Memory B cell (primary cell): ENCODE data around the gene LRP11.

Source experiments
- ATAC-seq: fragments of 150-1000 bp; cut with Tn5 transposase; 2 replicates; pipeline ENCODE4 v1.10.0; 2021; ENCODE audit warnings: low read depth, mild to moderate bottlenecking, moderate library complexity
- DNase-seq, 2 donors: peaks; one replicate each; pipeline ENCODE4 v3.0.0; 2022; ENCODE audit warnings: low spot score in 2 of 2
- H3K27ac Mint-ChIP-seq: one replicate; pipeline ENCODE4 v1.8.0; 2022; ENCODE audit warnings: mild to moderate bottlenecking, moderate library complexity, mixed read lengths
- H3K27me3 Mint-ChIP-seq: one replicate; pipeline ENCODE4 v1.8.0; 2022; ENCODE audit warnings: mixed read lengths
- H3K36me3 Mint-ChIP-seq: one replicate; pipeline ENCODE4 v1.8.0; 2022; ENCODE audit warnings: mild to moderate bottlenecking, mixed read lengths
- H3K4me1 Mint-ChIP-seq: one replicate; pipeline ENCODE4 v1.8.0; 2022; ENCODE audit warnings: mixed read lengths
- H3K4me3 Mint-ChIP-seq: one replicate; pipeline ENCODE4 v1.8.0; 2022; ENCODE audit warnings: mild to moderate bottlenecking, moderate library complexity, mixed read lengths
- H3K9me3 Mint-ChIP-seq: one replicate; pipeline ENCODE4 v1.8.0; 2022; ENCODE audit warnings: mixed read lengths

LRP11 gene

GRCh38 chr6:149840345-149841075, 23.6 kb downstream of the LRP11 start:
- Mint-ChIP-seq H3K36me3 (no peaks in the 10 kb centered on the region), H3K9me3 (no peaks in the 10 kb centered on the region), H3K27me3 (peaks cover 6% of the 10 kb centered on the region), H3K4me3 (no peak overlapping the region), H3K4me1 (no peaks in the 10 kb centered on the region), H3K27ac (no peak overlapping the region)
- DNase-seq, result peak; percentile 34
- ATAC-seq, result peak; percentile 78

GRCh38 chr6:149834513-149835481, 29.4 kb downstream of the LRP11 start:
- Mint-ChIP-seq H3K36me3 (peaks cover 2% of the 10 kb centered on the region), H3K27ac (no peak overlapping the region)
- peak; percentile 55 for ATAC-seq

GRCh38 chr6:149833651-149834050, 30.5 kb downstream of the LRP11 start:
- Mint-ChIP-seq H3K36me3 (peaks cover 2% of the 10 kb centered on the region), H3K9me3 (no peaks in the 10 kb centered on the region), H3K27ac (no peak overlapping the region), H3K27me3 (peaks cover 5% of the 10 kb centered on the region), H3K4me3 (no peak overlapping the region), H3K4me1 (peaks cover 2% of the 10 kb centered on the region)
- no peak for DNase-seq
- ATAC-seq, result no peak

More at GRCh38 chr6:149834513-149835481, 29.4 kb downstream of the LRP11 start:
- peak; percentile 71 to 81 for DNase-seq
- peaks cover 2% of the 10 kb centered on the region for H3K4me1 Mint-ChIP-seq
- H3K4me3 Mint-ChIP-seq, result no peak overlapping the region
- H3K27me3 Mint-ChIP-seq, result peaks cover 5% of the 10 kb centered on the region
- H3K9me3 Mint-ChIP-seq, result no peaks in the 10 kb centered on the region

GRCh38 chr6:149831308-149831820, 32.8 kb downstream of the LRP11 start:
- no peaks in the 10 kb centered on the region for H3K9me3 Mint-ChIP-seq
- peaks cover 2% of the 10 kb centered on the region for H3K36me3 Mint-ChIP-seq
- peaks cover 2% of the 10 kb centered on the region for H3K27me3 Mint-ChIP-seq
- H3K27ac Mint-ChIP-seq, result no peak overlapping the region
- H3K4me1 Mint-ChIP-seq, result peaks cover 2% of the 10 kb centered on the region
- no peak overlapping the region for H3K4me3 Mint-ChIP-seq
- no peak for DNase-seq
- no peak for ATAC-seq

- H3K27me3 Mint-ChIP-seq, result peaks cover 2% of the 10 kb centered on the region
- DNase-seq, result no peak
- no peaks in the 10 kb centered on the region for H3K9me3 Mint-ChIP-seq
- H3K4me3 Mint-ChIP-seq, result no peak overlapping the region
- no peak for ATAC-seq
- peaks cover 2% of the 10 kb centered on the region for H3K4me1 Mint-ChIP-seq
- no peak overlapping the region for H3K27ac Mint-ChIP-seq
- H3K36me3 Mint-ChIP-seq, result peaks cover 2% of the 10 kb centered on the region
These were observed 33.3 kb downstream of the LRP11 start for GRCh38 chr6:149830731-149831307.

GRCh38 chr6:149825292-149825691, 38.9 kb downstream of the LRP11 start:
- peaks cover 5% of the 10 kb centered on the region for H3K27me3 Mint-ChIP-seq
- H3K4me3 Mint-ChIP-seq, result no peak overlapping the region
- H3K9me3 Mint-ChIP-seq, result no peaks in the 10 kb centered on the region
- DNase-seq (no peak), ATAC-seq (no peak)
- peaks cover 3% of the 10 kb centered on the region for H3K36me3 Mint-ChIP-seq
- no peak overlapping the region for H3K27ac Mint-ChIP-seq
- H3K4me1 Mint-ChIP-seq, result no peaks in the 10 kb centered on the region

GRCh38 chr6:149823013-149823412, 41.1 kb downstream of the LRP11 start:
- Mint-ChIP-seq H3K36me3 (peaks cover 3% of the 10 kb centered on the region), H3K4me1 (no peaks in the 10 kb centered on the region), H3K9me3 (no peaks in the 10 kb centered on the region), H3K27me3 (peaks cover 5% of the 10 kb centered on the region), H3K4me3 (no peak overlapping the region), H3K27ac (no peak overlapping the region)
- ATAC-seq (no peak), DNase-seq (no peak)

DNA sequence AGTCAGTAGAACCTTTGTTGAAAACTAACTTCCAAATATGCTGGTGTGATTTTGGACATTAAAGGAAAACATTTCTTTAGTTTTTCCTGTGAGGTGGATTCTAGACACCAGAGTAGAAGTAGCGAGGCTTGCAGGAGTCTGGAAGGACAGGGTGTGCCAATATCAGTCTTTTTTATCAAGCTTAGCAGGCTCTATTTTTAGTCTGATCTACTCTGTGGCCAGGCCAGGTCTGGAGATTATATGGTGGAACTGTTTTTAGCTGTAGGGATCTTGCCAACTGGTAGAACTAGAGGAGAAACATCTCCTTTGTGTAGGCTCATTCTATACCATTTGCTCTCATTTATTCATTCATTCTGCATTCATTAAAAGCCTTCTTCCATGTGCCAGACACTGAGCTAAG, 42.7 kb downstream of the LRP11 start:
- Mint-ChIP-seq H3K9me3 (no peaks in the 10 kb centered on the region), H3K4me1 (no peaks in the 10 kb centered on the region), H3K27ac (no peak overlapping the region), H3K4me3 (no peak overlapping the region), H3K27me3 (peaks cover 5% of the 10 kb centered on the region), H3K36me3 (peaks cover 3% of the 10 kb centered on the region)
- ATAC-seq, result no peak
- no peak for DNase-seq

GRCh38 chr6:149820506-149820905, 43.7 kb downstream of the LRP11 start:
- Mint-ChIP-seq H3K27ac (no peak overlapping the region), H3K4me1 (no peaks in the 10 kb centered on the region), H3K27me3 (peaks cover 5% of the 10 kb centered on the region), H3K36me3 (peaks cover 3% of the 10 kb centered on the region), H3K9me3 (no peaks in the 10 kb centered on the region), H3K4me3 (no peak overlapping the region)
- ATAC-seq (no peak), DNase-seq (no peak)

GRCh38 chr6:149815788-149816187, 48.4 kb downstream of the LRP11 start:
- Mint-ChIP-seq H3K4me3 (no peak overlapping the region), H3K27ac (no peak overlapping the region), H3K9me3 (no peaks in the 10 kb centered on the region), H3K36me3 (peaks cover 7% of the 10 kb centered on the region), H3K27me3 (no peaks in the 10 kb centered on the region), H3K4me1 (no peaks in the 10 kb centered on the region)
- ATAC-seq (no peak), DNase-seq (no peak)

DNA sequence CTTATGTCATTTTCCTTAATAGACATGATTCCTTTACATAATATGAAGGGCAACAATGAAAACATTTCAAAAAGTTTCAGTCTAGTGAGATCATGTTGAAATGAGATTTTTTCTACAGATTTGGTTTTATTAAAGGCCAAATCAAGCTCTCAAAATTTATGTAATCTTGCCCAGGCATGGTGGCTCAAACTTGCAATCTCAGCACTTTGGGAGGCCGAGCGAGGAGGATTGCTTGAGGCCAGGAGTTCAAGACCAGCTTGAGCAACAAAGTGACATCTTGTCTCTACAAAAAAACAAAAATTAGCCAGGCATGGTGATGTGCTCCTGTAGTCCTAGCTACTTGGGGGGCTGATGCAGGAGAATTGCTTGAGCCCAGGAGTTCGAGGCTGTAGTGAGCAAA, 50.8 kb downstream of the LRP11 start:
- Mint-ChIP-seq H3K36me3 (peaks cover 13% of the 10 kb centered on the region), H3K27ac (no peak overlapping the region), H3K9me3 (no peaks in the 10 kb centered on the region), H3K27me3 (no peaks in the 10 kb centered on the region), H3K4me1 (no peaks in the 10 kb centered on the region), H3K4me3 (no peak overlapping the region)
- DNase-seq, result no peak
- ATAC-seq, result no peak

GRCh38 chr6:149809798-149810197, 54.4 kb downstream of the LRP11 start:
- DNase-seq (no peak), ATAC-seq (no peak)
- H3K27me3 Mint-ChIP-seq, result no peaks in the 10 kb centered on the region
- peaks cover 4% of the 10 kb centered on the region for H3K4me1 Mint-ChIP-seq
- peak overlapping the region; percentile 36 for H3K27ac Mint-ChIP-seq
- H3K9me3 Mint-ChIP-seq, result no peaks in the 10 kb centered on the region
- peaks cover 13% of the 10 kb centered on the region for H3K36me3 Mint-ChIP-seq
- no peak overlapping the region for H3K4me3 Mint-ChIP-seq

DNA sequence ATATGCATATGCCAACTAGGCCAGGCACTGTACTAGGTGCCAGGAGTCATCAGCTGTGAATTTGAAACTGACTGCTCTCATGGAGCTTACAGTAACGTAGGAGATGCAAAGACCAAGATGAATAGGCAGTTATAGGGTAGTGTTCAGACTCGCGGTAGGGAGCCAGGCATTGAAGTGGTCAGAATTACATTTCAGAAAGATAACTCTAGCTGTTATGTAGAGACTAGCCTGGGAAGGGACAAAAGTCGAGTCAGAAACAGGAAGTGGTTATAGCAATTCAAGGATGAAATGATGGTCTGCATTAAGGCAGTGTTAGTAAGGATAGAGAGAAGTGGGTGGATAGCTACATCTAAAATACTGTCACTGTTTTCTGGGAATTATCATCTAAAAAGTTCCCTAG, 58.0 kb downstream of the LRP11 start:
- H3K4me3 Mint-ChIP-seq, result no peak overlapping the region
- no peak overlapping the region for H3K27ac Mint-ChIP-seq
- H3K27me3 Mint-ChIP-seq, result no peaks in the 10 kb centered on the region
- no peak for DNase-seq
- H3K9me3 Mint-ChIP-seq, result no peaks in the 10 kb centered on the region
- no peak for ATAC-seq
- H3K4me1 Mint-ChIP-seq, result peaks cover 4% of the 10 kb centered on the region
- peaks cover 14% of the 10 kb centered on the region for H3K36me3 Mint-ChIP-seq

GRCh38 chr6:149783551-149783950, 80.6 kb downstream of the LRP11 start:
- no peak overlapping the region for H3K4me3 Mint-ChIP-seq
- H3K27me3 Mint-ChIP-seq, result no peaks in the 10 kb centered on the region
- peaks cover 20% of the 10 kb centered on the region for H3K36me3 Mint-ChIP-seq
- H3K27ac Mint-ChIP-seq, result no peak overlapping the region
- no peaks in the 10 kb centered on the region for H3K9me3 Mint-ChIP-seq
- H3K4me1 Mint-ChIP-seq, result peaks cover 4% of the 10 kb centered on the region
- DNase-seq (no peak), ATAC-seq (no peak)
